Liver (tissue), 3 donors: Measurements from ENCODE around the gene GPR39.

Experiments used
- JUND ChIP-seq, 2 donors: IDR thresholded peaks; 2 replicates each; pipeline ENCODE4 v1.6.1; 2016; ENCODE audit warnings: antibody characterized with exemption in 2 of 2
- TAF1 ChIP-seq: conservative IDR thresholded peaks from 2 replicates; pipeline ENCODE4 v1.6.1; 2016; ENCODE audit warnings: antibody characterized with exemption, mild to moderate bottlenecking
- TF ChIP-seq, protein P1 (sequence below): IDR thresholded peaks from 2 replicates; pipeline ENCODE4 v1.6.1; 2016; ENCODE audit warnings: antibody characterized with exemption, mild to moderate bottlenecking
- TF ChIP-seq, protein P2 (sequence below): fragments of 150-350 bp; IDR thresholded peaks from 2 replicates; pipeline ENCODE4 v1.5.1; 2017; ENCODE audit warnings: improper control_type of control experiment, low read depth, low read length; ENCODE audit not compliant: missing input control
- TF ChIP-seq, protein P3 (sequence below): IDR thresholded peaks from 2 replicates; pipeline ENCODE4 v1.6.1; 2016; ENCODE audit warnings: antibody characterized with exemption
- TF ChIP-seq, protein P4 (sequence below): IDR thresholded peaks from 2 replicates; pipeline ENCODE4 v1.6.1; 2016; ENCODE audit warnings: antibody characterized with exemption
- donor health status: healthy.
- donor health status: healthy.

DNA sequence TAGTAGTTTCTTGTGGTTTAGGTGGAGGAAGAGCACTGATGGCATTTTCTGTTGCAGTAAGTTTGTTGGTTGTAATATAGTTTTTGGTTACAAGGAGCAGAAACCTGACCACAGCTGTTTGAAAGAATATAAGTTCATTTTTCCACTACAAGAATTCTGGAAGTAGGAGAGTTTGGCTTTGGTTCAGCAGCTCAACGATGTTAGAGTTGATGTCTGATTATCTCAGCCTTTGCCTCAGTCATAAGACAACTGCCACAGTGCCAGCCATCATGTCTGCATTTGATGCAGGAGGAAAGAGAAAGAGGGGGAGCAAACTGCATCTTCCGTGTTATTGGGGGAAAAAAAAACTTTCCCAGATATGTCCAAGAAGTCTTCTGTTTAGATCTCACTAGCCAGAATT lies 134.3 kb downstream of the GPR39 start:
- TF ChIP-seq, protein P1, sequence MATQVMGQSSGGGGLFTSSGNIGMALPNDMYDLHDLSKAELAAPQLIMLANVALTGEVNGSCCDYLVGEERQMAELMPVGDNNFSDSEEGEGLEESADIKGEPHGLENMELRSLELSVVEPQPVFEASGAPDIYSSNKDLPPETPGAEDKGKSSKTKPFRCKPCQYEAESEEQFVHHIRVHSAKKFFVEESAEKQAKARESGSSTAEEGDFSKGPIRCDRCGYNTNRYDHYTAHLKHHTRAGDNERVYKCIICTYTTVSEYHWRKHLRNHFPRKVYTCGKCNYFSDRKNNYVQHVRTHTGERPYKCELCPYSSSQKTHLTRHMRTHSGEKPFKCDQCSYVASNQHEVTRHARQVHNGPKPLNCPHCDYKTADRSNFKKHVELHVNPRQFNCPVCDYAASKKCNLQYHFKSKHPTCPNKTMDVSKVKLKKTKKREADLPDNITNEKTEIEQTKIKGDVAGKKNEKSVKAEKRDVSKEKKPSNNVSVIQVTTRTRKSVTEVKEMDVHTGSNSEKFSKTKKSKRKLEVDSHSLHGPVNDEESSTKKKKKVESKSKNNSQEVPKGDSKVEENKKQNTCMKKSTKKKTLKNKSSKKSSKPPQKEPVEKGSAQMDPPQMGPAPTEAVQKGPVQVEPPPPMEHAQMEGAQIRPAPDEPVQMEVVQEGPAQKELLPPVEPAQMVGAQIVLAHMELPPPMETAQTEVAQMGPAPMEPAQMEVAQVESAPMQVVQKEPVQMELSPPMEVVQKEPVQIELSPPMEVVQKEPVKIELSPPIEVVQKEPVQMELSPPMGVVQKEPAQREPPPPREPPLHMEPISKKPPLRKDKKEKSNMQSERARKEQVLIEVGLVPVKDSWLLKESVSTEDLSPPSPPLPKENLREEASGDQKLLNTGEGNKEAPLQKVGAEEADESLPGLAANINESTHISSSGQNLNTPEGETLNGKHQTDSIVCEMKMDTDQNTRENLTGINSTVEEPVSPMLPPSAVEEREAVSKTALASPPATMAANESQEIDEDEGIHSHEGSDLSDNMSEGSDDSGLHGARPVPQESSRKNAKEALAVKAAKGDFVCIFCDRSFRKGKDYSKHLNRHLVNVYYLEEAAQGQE = no peak
- TF ChIP-seq, protein P2, sequence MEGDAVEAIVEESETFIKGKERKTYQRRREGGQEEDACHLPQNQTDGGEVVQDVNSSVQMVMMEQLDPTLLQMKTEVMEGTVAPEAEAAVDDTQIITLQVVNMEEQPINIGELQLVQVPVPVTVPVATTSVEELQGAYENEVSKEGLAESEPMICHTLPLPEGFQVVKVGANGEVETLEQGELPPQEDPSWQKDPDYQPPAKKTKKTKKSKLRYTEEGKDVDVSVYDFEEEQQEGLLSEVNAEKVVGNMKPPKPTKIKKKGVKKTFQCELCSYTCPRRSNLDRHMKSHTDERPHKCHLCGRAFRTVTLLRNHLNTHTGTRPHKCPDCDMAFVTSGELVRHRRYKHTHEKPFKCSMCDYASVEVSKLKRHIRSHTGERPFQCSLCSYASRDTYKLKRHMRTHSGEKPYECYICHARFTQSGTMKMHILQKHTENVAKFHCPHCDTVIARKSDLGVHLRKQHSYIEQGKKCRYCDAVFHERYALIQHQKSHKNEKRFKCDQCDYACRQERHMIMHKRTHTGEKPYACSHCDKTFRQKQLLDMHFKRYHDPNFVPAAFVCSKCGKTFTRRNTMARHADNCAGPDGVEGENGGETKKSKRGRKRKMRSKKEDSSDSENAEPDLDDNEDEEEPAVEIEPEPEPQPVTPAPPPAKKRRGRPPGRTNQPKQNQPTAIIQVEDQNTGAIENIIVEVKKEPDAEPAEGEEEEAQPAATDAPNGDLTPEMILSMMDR = no peak
- TF ChIP-seq JUND (IDR thresholded peaks at IDR 0.05) (no peak), TAF1 (no peak)
- TF ChIP-seq, protein P3, sequence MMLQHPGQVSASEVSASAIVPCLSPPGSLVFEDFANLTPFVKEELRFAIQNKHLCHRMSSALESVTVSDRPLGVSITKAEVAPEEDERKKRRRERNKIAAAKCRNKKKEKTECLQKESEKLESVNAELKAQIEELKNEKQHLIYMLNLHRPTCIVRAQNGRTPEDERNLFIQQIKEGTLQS = no peak
- TF ChIP-seq, protein P4, sequence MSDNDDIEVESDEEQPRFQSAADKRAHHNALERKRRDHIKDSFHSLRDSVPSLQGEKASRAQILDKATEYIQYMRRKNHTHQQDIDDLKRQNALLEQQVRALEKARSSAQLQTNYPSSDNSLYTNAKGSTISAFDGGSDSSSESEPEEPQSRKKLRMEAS = no peak
